Esophagus squamous epithelium (tissue), 4 donors: ENCODE measurements around the gene MYO1D.

Experiments
- POLR2A ChIP-seq, 4 donors: fragments of 450-650 bp; IDR thresholded peaks; one replicate each; pipeline ENCODE4 v1.6.1; 2017; ENCODE audit warnings: antibody characterized with exemption in 4 of 4, mild to moderate bottlenecking in 4 of 4, moderate library complexity in 3 of 4
- TF ChIP-seq, protein P1 (sequence below), 6 experiments: fragments of 450-650 bp in 4 of 6; fragments of 200-600 bp in 2 of 6; sonication (generic) in 2 of 6; IDR thresholded peaks; one replicate each; pipeline ENCODE4 v1.5.1; 2016 to 2019; ENCODE audit warnings: antibody characterized with exemption in 6 of 6, mild to moderate bottlenecking in 4 of 6, moderate library complexity in 4 of 6

DNA sequence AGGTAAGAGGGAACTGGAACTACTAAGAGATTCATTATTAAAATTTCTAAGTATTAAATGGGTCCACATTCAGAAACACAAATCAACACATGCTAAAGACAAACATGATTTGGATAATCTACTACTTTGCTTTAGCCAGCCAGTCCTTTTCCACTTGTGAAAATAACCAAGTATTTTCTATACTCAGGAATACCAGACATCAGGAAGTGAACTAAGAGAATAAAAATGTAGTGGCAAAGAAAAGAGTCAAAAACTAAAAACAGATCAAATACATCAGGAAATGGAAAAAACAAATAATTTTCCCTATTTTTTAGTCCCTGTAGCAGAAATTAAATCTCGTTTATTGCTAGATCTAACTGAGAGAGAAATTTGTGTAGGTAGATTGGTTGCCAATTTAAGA lies 78.0 kb downstream of the MYO1D start:
- TF ChIP-seq, protein P1, sequence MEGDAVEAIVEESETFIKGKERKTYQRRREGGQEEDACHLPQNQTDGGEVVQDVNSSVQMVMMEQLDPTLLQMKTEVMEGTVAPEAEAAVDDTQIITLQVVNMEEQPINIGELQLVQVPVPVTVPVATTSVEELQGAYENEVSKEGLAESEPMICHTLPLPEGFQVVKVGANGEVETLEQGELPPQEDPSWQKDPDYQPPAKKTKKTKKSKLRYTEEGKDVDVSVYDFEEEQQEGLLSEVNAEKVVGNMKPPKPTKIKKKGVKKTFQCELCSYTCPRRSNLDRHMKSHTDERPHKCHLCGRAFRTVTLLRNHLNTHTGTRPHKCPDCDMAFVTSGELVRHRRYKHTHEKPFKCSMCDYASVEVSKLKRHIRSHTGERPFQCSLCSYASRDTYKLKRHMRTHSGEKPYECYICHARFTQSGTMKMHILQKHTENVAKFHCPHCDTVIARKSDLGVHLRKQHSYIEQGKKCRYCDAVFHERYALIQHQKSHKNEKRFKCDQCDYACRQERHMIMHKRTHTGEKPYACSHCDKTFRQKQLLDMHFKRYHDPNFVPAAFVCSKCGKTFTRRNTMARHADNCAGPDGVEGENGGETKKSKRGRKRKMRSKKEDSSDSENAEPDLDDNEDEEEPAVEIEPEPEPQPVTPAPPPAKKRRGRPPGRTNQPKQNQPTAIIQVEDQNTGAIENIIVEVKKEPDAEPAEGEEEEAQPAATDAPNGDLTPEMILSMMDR (IDR thresholded peaks at IDR 0.05) = no peak
- TF ChIP-seq POLR2A (IDR thresholded peaks at IDR 0.05) = no peak
